GM21528 (cell line): ENCODE data around the gene EML1.

Experiments used
- ATAC-seq: cut with Tn5 transposase; IDR thresholded peaks from one replicate; pipeline ENCODE4 v1.9.1; 2021; ENCODE audit warnings: mild to moderate bottlenecking, moderate library complexity; ENCODE audit not compliant: unreplicated experiment, low FRiP score

The EML1 gene

DNA sequence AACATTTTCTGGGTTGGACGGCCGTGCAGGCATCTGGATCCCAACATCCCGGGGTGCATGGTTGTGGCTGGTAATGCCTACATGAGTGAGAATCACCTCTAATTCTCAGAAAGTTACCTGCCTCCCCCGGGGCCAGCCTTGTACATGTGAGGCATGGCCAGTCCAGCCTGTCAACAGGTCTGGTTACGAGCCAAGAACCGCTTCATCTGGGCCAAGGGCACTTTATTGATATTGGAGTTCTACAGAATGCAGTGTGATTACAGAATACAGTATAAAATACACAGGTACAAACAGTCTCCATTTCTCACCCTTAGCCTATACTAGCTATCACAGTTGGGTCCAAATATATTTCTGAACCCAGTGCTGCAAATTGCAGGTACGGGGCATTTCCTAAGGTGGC is 187.1 kb downstream of the EML1 start:
- ATAC-seq = no peak

GRCh38 chr14:99981806-99982205 is 188.6 kb downstream of the EML1 start:
- no peak for ATAC-seq

- peak; percentile 60 for ATAC-seq
These were observed 189.5 kb downstream of the EML1 start for GRCh38 chr14:99982537-99983250.

- ATAC-seq = no peak
These were observed 190.2 kb downstream of the EML1 start for GRCh38 chr14:99983251-99984015.

- no peak for ATAC-seq
These were observed 190.8 kb downstream of the EML1 start for GRCh38 chr14:99984036-99984435.

GRCh38 chr14:99986396-99986795 is 193.2 kb downstream of the EML1 start:
- ATAC-seq = no peak

DNA sequence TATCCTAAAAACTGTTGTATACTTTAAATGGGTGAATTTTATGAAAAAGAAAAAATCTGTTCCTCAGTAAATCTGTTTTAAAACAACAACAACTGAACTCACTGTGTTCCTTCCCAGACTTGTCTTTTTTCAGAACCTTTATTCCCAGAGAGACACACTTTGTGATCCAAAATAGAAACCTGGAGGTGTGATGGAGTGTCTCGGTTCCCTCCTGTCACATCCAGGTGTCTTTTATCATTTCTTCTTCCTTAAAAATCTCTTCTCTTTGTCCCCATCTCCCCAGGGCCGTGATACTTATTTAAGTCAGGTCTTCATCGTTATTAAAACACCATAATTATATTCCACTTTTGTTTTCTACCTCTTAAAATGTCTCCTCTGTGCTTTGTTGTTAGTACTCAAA is 195.8 kb downstream of the EML1 start:
- ATAC-seq = no peak

DNA sequence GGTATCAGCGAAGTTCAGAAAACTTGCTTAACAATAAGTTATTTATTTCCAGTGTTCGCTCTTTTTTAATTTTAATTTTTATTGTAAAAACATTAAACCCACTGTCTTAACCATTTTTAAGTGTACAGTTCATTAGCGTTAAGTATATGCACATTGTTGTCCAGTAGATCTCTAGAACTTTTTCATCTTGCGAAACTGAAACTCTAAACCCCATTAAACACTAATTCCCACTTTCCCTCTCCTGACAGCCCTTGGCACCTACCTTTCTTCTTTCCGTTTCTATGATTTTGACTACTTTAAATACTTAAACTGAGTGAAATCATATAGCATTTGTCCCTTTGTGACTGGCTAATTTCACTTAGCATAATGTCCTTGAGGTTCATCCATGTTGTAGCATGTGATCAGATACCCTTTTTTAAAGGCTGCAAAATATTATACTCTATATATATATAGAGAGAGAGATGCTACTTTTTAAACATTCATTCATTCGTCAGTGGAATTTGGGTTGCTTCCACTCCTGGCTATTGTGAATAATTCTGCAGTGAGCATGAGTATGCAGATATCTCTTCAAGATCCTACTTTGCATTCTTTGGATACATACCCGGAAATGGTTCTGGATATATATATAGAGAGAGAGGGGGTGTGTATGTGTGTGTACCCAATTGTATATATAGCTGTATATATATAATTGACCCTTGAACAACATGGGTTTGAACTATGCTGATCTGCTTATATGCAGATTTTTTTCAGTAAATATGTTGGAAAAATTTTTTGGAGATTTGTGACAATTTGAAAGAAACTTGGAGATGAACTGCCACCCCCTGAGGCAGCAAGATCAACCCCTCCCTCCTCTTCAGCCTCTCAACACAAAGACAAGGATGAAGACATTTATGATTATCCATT is 197.3 kb downstream of the EML1 start:
- ATAC-seq = no peak

DNA sequence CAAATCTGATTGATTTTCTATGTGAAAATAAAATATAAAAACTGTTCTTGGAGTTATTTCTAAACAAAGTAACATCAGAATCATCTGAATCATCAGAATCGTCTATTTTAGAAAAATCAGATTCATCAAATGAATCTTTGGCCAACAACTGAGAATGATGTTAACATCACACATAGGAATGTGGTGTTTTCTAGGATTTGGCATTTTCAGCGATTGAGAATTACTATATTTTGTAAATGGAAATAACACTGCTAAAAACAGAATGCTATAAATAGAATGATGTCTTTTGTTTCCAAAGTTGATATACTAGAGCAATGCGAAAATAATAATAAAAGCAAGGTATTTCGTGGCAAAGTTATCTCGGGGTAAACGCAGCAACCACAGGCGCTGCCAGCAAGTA is 198.1 kb downstream of the EML1 start:
- ATAC-seq = no peak
